HepG2 (cell line): ENCODE measurements around the gene PREX1. TPM values are rescaled to one million over a fixed set of nuclear protein-coding genes. Genes with fewer than 3 reads are reported as not detected.

ENCODE experiments used
- ATAC-seq: fragments of 200-7000 bp; cut with Tn5 transposase; 3 replicates; pipeline ENCODE4 v1.9.1; 2020; ENCODE audit warnings: mild to moderate bottlenecking, moderate library complexity
- BruUV-seq: library from RNA; stranded (reverse); fragments of 400-500 nt; replicated peaks from 2 replicates; lab custom pipeline; 2021; lab: Mats Ljungman, UMichigan
- CTCF ChIA-PET: fragments of 300-600 bp; formaldehyde crosslinking; extraction: SDS; loops from one replicate; lab custom pipeline; 2021; ENCODE audit warnings: low total read pairs, inconsistent platforms, low intra/inter-chr PET ratio; lab: Yijun Ruan, JAX
- POLR2A ChIA-PET: fragments of 350-600 bp; sonication (Branson Sonifier 250); formaldehyde crosslinking; loops from one replicate; lab custom pipeline; 2020; ENCODE audit warnings: antibody characterized with exemption, inconsistent platforms; lab: Yijun Ruan, JAX
- DNase-seq: peaks from one replicate; pipeline ENCODE4 v3.0.0-alpha.2; 2015; ENCODE audit warnings: low spot score
- FAIRE-seq: peaks from 3 replicates; lab custom pipeline; 2011; peaks lifted over from hg19 to GRCh38; lab: Jason Lieb, UNC
- H2AFZ ChIP-seq: one replicate; pipeline ENCODE4 v1.6.1; 2011; ENCODE audit warnings: low read length, inconsistent platforms
- H3K27ac ChIP-seq: fragments of 300-600 bp; 3 replicates; pipeline ENCODE4 v1.8.0; 2011; ENCODE audit warnings: mixed run types, mild to moderate bottlenecking, mixed read lengths, low read length, inconsistent platforms; ENCODE audit not compliant: insufficient read depth; ENCODE audit errors: extremely low read length
- H3K27me3 ChIP-seq, 2 experiments: fragments of 200-600 bp in 1 of 2; 2 replicates in 1 of 2; 3 replicates in 1 of 2; pipeline versions ENCODE4 v1.6.0 to v1.8.0; 2011; ENCODE audit warnings: low read length in 2 of 2, mild to moderate bottlenecking in 2 of 2, moderate library complexity in 2 of 2, inconsistent platforms in 1 of 2; ENCODE audit not compliant: insufficient read depth in 2 of 2, control insufficient read depth in 1 of 2
- H3K36me3 ChIP-seq, 2 experiments: fragments of 200-600 bp in 1 of 2; replicated peaks in 1 of 2; 2 replicates in 1 of 2; 3 replicates in 1 of 2; pipeline versions ENCODE4 v1.5.1 to v1.8.0; 2011; ENCODE audit warnings: low read length in 2 of 2, inconsistent platforms in 1 of 2; ENCODE audit not compliant: insufficient read depth in 2 of 2, control insufficient read depth in 1 of 2
- H3K4me1 ChIP-seq: 2 replicates; pipeline ENCODE4 v1.5.1; 2012; ENCODE audit warnings: low read length, inconsistent platforms; ENCODE audit not compliant: insufficient read depth
- H3K4me2 ChIP-seq: 2 replicates; pipeline ENCODE4 v1.6.0; 2011; ENCODE audit warnings: low read depth, low read length, inconsistent platforms
- H3K4me3 ChIP-seq, 3 experiments: fragments of 200-600 bp in 1 of 3; sonication (generic), shearing (Covaris generic) in 1 of 3; replicated peaks in 1 of 3; 2 replicates each; pipeline ENCODE4 v1.5.1; 2011 to 2016; ENCODE audit warnings: low read length in 3 of 3, inconsistent platforms in 2 of 3, low read depth in 2 of 3, mild to moderate bottlenecking in 2 of 3, control low read depth in 1 of 3, mixed read lengths in 1 of 3; ENCODE audit not compliant: insufficient read depth in 1 of 3
- H3K79me2 ChIP-seq: one replicate; pipeline ENCODE4 v1.6.1; 2011; ENCODE audit warnings: low read length, inconsistent platforms; ENCODE audit not compliant: insufficient read depth
- H3K9ac ChIP-seq: 2 replicates; pipeline ENCODE4 v1.6.0; 2011; ENCODE audit warnings: mild to moderate bottlenecking, low read depth, low read length, inconsistent platforms; ENCODE audit not compliant: insufficient read depth
- H3K9me3 ChIP-seq: 2 replicates; pipeline ENCODE4 v1.5.1; 2012; ENCODE audit warnings: mild to moderate bottlenecking, low read length
- H4K20me1 ChIP-seq: 2 replicates; pipeline ENCODE4 v1.6.0; 2011; ENCODE audit warnings: inconsistent platforms, mild to moderate bottlenecking, low read length, moderate library complexity; ENCODE audit not compliant: insufficient read depth
- HOXA9 ChIP-seq: sonication (generic); formaldehyde crosslinking; IDR thresholded peaks from 2 replicates; pipeline ENCODE4 v1.8.1; 2022; ENCODE audit warnings: missing genetic modification reagents, mild to moderate bottlenecking, moderate library complexity, borderline replicate concordance
- KAT8 ChIP-seq: IDR thresholded peaks from 2 replicates; pipeline ENCODE4 v1.6.1; 2016; ENCODE audit warnings: missing genetic modification reagents, missing compliant biosample characterization
- MTF1 ChIP-seq: sonication (generic); formaldehyde crosslinking; IDR thresholded peaks from 2 replicates; pipeline ENCODE4 v1.5.0; 2020; ENCODE audit warnings: missing genetic modification reagents
- U2AF1 ChIP-seq: fragments of 200-400 bp; formaldehyde crosslinking; optimal IDR thresholded peaks from 2 replicates; pipeline ENCODE3; 2017; ENCODE audit warnings: mild to moderate bottlenecking, low read depth, low read length
- ZBTB1 ChIP-seq: sonication (generic); formaldehyde crosslinking; IDR thresholded peaks from 2 replicates; pipeline ENCODE4 v1.4.0; 2020; ENCODE audit warnings: missing genetic modification reagents, borderline replicate concordance
- ZBTB8A ChIP-seq: sonication (generic); formaldehyde crosslinking; IDR thresholded peaks from 2 replicates; pipeline ENCODE4 v1.4.0; 2020; ENCODE audit warnings: mild to moderate bottlenecking, low read depth, missing genetic modification reagents, borderline replicate concordance
- ZNF24 ChIP-seq: fragments of 450-650 bp; IDR thresholded peaks from 2 replicates; pipeline ENCODE4 v1.6.1; 2017; ENCODE audit warnings: antibody characterized with exemption, mild to moderate bottlenecking
- ZNF33B ChIP-seq: sonication (generic); formaldehyde crosslinking; IDR thresholded peaks from 2 replicates; pipeline ENCODE4 v1.5.1; 2020; ENCODE audit warnings: mild to moderate bottlenecking, missing genetic modification reagents
- ZNF563 ChIP-seq: sonication (generic); formaldehyde crosslinking; IDR thresholded peaks from 2 replicates; pipeline ENCODE4 v1.8.0; 2022; ENCODE audit warnings: mild to moderate bottlenecking, moderate library complexity, missing genetic modification reagents
- ZNF569 ChIP-seq: sonication (generic); formaldehyde crosslinking; IDR thresholded peaks from 2 replicates; pipeline ENCODE4 v1.5.0; 2020; ENCODE audit warnings: mild to moderate bottlenecking, missing genetic modification reagents, moderate library complexity, borderline replicate concordance
- WGBS: methylation state at CpG from one replicate; pipeline ENCODE4 v1.1.6; 2017; ENCODE audit warnings: low lambda C conversion rate; 5-methylcytosine and 5-hydroxymethylcytosine counted together
- in situ Hi-C: cut with HindIII; loops from 2 replicates; pipeline ENCODE4 v1.10.0; 2017; ENCODE audit warnings: low pct_unique_long_range_greater_than_20kb; ENCODE audit not compliant: extremely low pct_ligation_motif_present
- intact Hi-C: fragments of 100-400 bp; cut with micrococcal nuclease; formaldehyde crosslinking; loops from one replicate; pipeline ENCODE4 v1.10.0; 2022; ENCODE audit not compliant: unreplicated experiment
- polyA plus RNA-seq, 8 experiments: library from polyadenylated mRNA; depleted of rRNA in 3 of 8; stranded (reverse) in 7 of 8; unstranded in 1 of 8; fragments of >200 nt; fragmentation: Illumina TruSeq in 4 of 8; extraction: Trizol in 4 of 8; gene quantifications; 2 replicates each; pipeline versions ENCODE4 v1.2.1 to v1.2.3, GENCODE V29; 2011 to 2016; ENCODE audit warnings: low read depth in 4 of 8, missing spikeins in 1 of 8, mixed read lengths in 1 of 8; ENCODE audit not compliant: insufficient read depth in 1 of 8
- total RNA-seq, 5 experiments: library from RNA; depleted of rRNA; stranded (reverse); fragments of >200 nt; fragmentation: Illumina TruSeq; extraction: Trizol; gene quantifications; 2 replicates each; pipeline ENCODE4 v1.2.3, GENCODE V29; 2016; ENCODE audit warnings: low read depth in 1 of 5
- TF ChIP-seq, protein P1 (sequence below): sonication (generic); formaldehyde crosslinking; IDR thresholded peaks from 2 replicates; pipeline ENCODE4 v1.5.1; 2020; ENCODE audit warnings: missing genetic modification reagents, mild to moderate bottlenecking, borderline replicate concordance
- TF ChIP-seq, protein P2 (sequence below): sonication (generic); formaldehyde crosslinking; IDR thresholded peaks from 2 replicates; pipeline ENCODE4 v1.4.0; 2020; ENCODE audit warnings: missing genetic modification reagents; ENCODE audit errors: not compliant biosample characterization
- TF ChIP-seq, protein P3 (sequence below): sonication (generic); formaldehyde crosslinking; IDR thresholded peaks from 2 replicates; pipeline ENCODE4 v1.5.1; 2020; ENCODE audit warnings: mild to moderate bottlenecking, moderate library complexity, missing genetic modification reagents
- TF ChIP-seq, protein P4 (sequence below): sonication (generic); formaldehyde crosslinking; conservative IDR thresholded peaks from 2 replicates; pipeline ENCODE4 v1.4.0; 2020; ENCODE audit warnings: missing genetic modification reagents
- TF ChIP-seq, protein P5 (sequence below): sonication (generic); formaldehyde crosslinking; IDR thresholded peaks from 2 replicates; pipeline ENCODE4 v1.4.0; 2020; ENCODE audit warnings: mild to moderate bottlenecking, missing genetic modification reagents

Gene PREX1
- total and polyA plus RNA-seq, 2 of the 13 experiments (the other 11 are each of a cell fraction or from before 2014, with no cell fraction given) = 0.02 to 0.04 TPM

DNA sequence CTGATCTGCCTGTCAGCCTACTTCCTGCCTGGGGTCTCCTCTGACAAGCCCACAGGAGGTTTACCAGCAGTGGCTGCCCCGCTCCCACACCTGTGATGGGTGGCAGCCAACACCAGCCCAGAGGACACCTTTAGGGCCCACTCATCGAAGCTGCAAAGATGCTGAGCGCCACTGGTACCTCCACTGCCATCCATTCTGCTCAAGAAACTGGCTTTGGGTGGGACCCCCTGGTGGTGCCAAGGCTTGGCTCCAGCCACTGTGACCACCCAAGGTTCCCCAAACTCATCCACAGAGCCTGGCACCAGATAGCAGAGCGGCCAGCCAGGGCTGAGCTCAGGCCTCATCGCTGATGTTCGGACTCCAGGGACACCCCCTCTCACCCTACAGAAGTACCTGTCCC, 42.5 kb downstream of the PREX1 start (continued):
- TF ChIP-seq, protein P1, sequence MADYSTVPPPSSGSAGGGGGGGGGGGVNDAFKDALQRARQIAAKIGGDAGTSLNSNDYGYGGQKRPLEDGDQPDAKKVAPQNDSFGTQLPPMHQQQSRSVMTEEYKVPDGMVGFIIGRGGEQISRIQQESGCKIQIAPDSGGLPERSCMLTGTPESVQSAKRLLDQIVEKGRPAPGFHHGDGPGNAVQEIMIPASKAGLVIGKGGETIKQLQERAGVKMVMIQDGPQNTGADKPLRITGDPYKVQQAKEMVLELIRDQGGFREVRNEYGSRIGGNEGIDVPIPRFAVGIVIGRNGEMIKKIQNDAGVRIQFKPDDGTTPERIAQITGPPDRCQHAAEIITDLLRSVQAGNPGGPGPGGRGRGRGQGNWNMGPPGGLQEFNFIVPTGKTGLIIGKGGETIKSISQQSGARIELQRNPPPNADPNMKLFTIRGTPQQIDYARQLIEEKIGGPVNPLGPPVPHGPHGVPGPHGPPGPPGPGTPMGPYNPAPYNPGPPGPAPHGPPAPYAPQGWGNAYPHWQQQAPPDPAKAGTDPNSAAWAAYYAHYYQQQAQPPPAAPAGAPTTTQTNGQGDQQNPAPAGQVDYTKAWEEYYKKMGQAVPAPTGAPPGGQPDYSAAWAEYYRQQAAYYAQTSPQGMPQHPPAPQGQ = no peak
- TF ChIP-seq MTF1 (no peak), ZBTB1 (CRISPR knock-in tag) (no peak), ZNF33B (CRISPR knock-in tag) (no peak), HOXA9 (CRISPR knock-in tag) (no peak), ZNF569 (CRISPR knock-in tag) (no peak)
- TF ChIP-seq, protein P2, sequence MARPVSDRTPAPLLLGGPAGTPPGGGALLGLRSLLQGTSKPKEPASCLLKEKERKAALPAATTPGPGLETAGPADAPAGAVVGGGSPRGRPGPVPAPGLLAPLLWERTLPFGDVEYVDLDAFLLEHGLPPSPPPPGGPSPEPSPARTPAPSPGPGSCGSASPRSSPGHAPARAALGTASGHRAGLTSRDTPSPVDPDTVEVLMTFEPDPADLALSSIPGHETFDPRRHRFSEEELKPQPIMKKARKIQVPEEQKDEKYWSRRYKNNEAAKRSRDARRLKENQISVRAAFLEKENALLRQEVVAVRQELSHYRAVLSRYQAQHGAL (CRISPR knock-in tag) = no peak

DNA sequence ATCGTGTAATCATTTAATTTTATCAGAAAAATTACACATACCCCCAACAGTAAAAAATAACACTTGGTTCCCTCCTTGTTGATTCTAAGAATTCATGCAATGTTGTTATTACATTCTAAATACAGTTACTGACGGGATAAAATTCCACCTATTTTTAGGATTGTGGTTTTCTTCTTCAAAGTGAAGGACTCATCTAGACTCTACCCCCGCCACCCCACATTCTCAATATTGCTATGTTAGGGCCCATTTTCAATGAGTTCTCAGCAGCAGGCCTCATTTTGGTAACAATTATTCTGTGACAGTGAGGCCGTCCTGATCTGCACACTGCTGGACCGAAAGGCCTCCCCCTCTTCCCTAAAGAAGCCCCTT, 43.5 kb downstream of the PREX1 start:
- Histone ChIP-seq H3K4me1 (no peaks in the 10 kb centered on the region), H3K9ac (no peak overlapping the region), H2AFZ (no peak overlapping the region), H3K36me3 (no peaks in the 10 kb centered on the region), H3K27ac (no peak overlapping the region), H3K4me2 (no peak overlapping the region), H3K4me3 (no peak overlapping the region), H3K9me3 (no peaks in the 10 kb centered on the region), H3K79me2 (no peaks in the 10 kb centered on the region), H3K27me3 (peaks cover 9 to 57% of the 10 kb centered on the region in 2 experiments; a peak in 4 of 5 replicates), H4K20me1 (no peaks in the 10 kb centered on the region)
- ATAC-seq (no peak), DNase-seq (no peak), FAIRE-seq (no peak)
- no TSS peak for BruUV-seq
- intact Hi-C loops (no loop called here), in situ Hi-C loops (no loop called here)
- ChIA-PET CTCF (no interaction called here), POLR2A (no interaction called here)
- 33% methylated on average over 5 of the region's 5 CpGs for WGBS
- TF ChIP-seq, protein P3, sequence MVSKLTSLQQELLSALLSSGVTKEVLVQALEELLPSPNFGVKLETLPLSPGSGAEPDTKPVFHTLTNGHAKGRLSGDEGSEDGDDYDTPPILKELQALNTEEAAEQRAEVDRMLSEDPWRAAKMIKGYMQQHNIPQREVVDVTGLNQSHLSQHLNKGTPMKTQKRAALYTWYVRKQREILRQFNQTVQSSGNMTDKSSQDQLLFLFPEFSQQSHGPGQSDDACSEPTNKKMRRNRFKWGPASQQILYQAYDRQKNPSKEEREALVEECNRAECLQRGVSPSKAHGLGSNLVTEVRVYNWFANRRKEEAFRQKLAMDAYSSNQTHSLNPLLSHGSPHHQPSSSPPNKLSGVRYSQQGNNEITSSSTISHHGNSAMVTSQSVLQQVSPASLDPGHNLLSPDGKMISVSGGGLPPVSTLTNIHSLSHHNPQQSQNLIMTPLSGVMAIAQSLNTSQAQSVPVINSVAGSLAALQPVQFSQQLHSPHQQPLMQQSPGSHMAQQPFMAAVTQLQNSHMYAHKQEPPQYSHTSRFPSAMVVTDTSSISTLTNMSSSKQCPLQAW (CRISPR knock-in tag) = no peak
- TF ChIP-seq ZBTB8A (CRISPR knock-in tag) (no peak), KAT8 (CRISPR knock-in tag) (no peak), U2AF1 (no peak), ZNF563 (no peak), ZNF24 (no peak)
- TF ChIP-seq, protein P4, sequence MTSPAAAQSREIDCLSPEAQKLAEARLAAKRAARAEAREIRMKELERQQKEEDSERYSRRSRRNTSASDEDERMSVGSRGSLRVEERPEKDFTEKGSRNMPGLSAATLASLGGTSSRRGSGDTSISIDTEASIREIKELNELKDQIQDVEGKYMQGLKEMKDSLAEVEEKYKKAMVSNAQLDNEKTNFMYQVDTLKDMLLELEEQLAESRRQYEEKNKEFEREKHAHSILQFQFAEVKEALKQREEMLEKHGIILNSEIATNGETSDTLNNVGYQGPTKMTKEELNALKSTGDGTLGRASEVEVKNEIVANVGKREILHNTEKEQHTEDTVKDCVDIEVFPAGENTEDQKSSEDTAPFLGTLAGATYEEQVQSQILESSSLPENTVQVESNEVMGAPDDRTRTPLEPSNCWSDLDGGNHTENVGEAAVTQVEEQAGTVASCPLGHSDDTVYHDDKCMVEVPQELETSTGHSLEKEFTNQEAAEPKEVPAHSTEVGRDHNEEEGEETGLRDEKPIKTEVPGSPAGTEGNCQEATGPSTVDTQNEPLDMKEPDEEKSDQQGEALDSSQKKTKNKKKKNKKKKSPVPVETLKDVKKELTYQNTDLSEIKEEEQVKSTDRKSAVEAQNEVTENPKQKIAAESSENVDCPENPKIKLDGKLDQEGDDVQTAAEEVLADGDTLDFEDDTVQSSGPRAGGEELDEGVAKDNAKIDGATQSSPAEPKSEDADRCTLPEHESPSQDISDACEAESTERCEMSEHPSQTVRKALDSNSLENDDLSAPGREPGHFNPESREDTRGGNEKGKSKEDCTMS (CRISPR knock-in tag) = no peak
- TF ChIP-seq, protein P5, sequence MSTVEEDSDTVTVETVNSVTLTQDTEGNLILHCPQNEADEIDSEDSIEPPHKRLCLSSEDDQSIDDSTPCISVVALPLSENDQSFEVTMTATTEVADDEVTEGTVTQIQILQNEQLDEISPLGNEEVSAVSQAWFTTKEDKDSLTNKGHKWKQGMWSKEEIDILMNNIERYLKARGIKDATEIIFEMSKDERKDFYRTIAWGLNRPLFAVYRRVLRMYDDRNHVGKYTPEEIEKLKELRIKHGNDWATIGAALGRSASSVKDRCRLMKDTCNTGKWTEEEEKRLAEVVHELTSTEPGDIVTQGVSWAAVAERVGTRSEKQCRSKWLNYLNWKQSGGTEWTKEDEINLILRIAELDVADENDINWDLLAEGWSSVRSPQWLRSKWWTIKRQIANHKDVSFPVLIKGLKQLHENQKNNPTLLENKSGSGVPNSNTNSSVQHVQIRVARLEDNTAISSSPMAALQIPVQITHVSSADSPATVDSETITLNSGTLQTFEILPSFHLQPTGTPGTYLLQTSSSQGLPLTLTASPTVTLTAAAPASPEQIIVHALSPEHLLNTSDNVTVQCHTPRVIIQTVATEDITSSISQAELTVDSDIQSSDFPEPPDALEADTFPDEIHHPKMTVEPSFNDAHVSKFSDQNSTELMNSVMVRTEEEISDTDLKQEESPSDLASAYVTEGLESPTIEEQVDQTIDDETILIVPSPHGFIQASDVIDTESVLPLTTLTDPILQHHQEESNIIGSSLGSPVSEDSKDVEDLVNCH (CRISPR knock-in tag) = no peak
